HL-60 (cell line): Measurements from ENCODE around the gene LRP2.

Experiments
- DNase-seq, 2 experiments: peaks; one replicate each; pipeline ENCODE4 v3.0.0-alpha.2; 2010 to 2020; ENCODE audit warnings: low read depth in 1 of 2, low spot score in 1 of 2
- H3K27ac ChIP-seq: fragments of 250-450 bp; sonication (Bioruptor Pico); replicated peaks from 2 replicates; pipeline ENCODE4 v1.5.1; 2020; ENCODE audit warnings: mild to moderate bottlenecking, moderate library complexity
- H3K27me3 ChIP-seq: fragments of 250-450 bp; sonication (Bioruptor Pico); 2 replicates; pipeline ENCODE4 v1.5.1; 2021; ENCODE audit warnings: mild to moderate bottlenecking, moderate library complexity; ENCODE audit not compliant: insufficient read depth, poor library complexity, severe bottlenecking
- H3K4me3 ChIP-seq: replicated peaks from 2 replicates; pipeline ENCODE4 v1.5.1; 2011; ENCODE audit warnings: mild to moderate bottlenecking, control low read depth, low read length; ENCODE audit not compliant: insufficient read depth
- GABPA ChIP-seq: IDR thresholded peaks from 2 replicates; pipeline ENCODE4 v1.6.1; 2012; ENCODE audit warnings: low read depth
- POLR2AphosphoS5 ChIP-seq: IDR thresholded peaks from 2 replicates; pipeline ENCODE4 v1.6.1; 2012; ENCODE audit warnings: low read depth
- SPI1 ChIP-seq: IDR thresholded peaks from 2 replicates; pipeline ENCODE4 v1.6.1; 2012; ENCODE audit warnings: low read depth, mild to moderate bottlenecking, borderline replicate concordance
- TF ChIP-seq, protein P1 (sequence below): IDR thresholded peaks from one replicate; pipeline ENCODE4 v1.5.1; 2011; ENCODE audit warnings: low read length, control low read depth, inconsistent platforms; ENCODE audit not compliant: insufficient read depth
- TF ChIP-seq, protein P2 (sequence below): IDR thresholded peaks from 2 replicates; pipeline ENCODE4 v1.6.1; 2012; ENCODE audit warnings: low read depth; ENCODE audit not compliant: insufficient replicate concordance

LRP2 gene

DNA sequence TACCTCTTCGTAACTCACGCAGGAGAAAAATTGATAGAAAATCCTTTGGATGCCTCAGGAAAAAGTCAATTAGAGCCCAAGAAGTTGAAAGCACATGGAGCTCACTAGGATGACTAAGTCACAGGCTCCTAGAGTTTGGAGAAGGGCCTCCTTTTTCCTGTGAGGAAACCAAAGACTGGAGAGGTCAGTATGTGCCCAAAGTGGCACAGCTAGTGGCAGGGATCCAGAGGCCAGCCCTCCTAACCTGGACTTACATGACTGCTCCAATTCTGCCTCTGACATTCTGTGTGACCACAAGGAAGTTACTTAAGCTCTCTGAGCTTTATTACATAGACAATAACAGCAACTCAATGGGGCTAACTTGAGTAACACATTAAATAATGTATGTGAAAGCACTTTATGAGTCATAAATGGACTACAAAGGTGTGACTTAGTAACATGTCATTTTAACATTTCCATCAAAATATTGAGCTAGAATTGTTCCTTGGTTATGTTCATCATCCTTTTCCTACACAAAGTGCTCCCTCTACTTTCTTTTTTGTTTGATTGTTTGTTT is 201.3 kb downstream of the LRP2 start:
- no peak for DNase-seq
- H3K4me3 ChIP-seq = no peak overlapping the region
- H3K27ac ChIP-seq = no peak overlapping the region
- TF ChIP-seq POLR2AphosphoS5 (no peak), GABPA (no peak), SPI1 (no peak)
- TF ChIP-seq, protein P1, sequence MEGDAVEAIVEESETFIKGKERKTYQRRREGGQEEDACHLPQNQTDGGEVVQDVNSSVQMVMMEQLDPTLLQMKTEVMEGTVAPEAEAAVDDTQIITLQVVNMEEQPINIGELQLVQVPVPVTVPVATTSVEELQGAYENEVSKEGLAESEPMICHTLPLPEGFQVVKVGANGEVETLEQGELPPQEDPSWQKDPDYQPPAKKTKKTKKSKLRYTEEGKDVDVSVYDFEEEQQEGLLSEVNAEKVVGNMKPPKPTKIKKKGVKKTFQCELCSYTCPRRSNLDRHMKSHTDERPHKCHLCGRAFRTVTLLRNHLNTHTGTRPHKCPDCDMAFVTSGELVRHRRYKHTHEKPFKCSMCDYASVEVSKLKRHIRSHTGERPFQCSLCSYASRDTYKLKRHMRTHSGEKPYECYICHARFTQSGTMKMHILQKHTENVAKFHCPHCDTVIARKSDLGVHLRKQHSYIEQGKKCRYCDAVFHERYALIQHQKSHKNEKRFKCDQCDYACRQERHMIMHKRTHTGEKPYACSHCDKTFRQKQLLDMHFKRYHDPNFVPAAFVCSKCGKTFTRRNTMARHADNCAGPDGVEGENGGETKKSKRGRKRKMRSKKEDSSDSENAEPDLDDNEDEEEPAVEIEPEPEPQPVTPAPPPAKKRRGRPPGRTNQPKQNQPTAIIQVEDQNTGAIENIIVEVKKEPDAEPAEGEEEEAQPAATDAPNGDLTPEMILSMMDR = no peak
- TF ChIP-seq, protein P2, sequence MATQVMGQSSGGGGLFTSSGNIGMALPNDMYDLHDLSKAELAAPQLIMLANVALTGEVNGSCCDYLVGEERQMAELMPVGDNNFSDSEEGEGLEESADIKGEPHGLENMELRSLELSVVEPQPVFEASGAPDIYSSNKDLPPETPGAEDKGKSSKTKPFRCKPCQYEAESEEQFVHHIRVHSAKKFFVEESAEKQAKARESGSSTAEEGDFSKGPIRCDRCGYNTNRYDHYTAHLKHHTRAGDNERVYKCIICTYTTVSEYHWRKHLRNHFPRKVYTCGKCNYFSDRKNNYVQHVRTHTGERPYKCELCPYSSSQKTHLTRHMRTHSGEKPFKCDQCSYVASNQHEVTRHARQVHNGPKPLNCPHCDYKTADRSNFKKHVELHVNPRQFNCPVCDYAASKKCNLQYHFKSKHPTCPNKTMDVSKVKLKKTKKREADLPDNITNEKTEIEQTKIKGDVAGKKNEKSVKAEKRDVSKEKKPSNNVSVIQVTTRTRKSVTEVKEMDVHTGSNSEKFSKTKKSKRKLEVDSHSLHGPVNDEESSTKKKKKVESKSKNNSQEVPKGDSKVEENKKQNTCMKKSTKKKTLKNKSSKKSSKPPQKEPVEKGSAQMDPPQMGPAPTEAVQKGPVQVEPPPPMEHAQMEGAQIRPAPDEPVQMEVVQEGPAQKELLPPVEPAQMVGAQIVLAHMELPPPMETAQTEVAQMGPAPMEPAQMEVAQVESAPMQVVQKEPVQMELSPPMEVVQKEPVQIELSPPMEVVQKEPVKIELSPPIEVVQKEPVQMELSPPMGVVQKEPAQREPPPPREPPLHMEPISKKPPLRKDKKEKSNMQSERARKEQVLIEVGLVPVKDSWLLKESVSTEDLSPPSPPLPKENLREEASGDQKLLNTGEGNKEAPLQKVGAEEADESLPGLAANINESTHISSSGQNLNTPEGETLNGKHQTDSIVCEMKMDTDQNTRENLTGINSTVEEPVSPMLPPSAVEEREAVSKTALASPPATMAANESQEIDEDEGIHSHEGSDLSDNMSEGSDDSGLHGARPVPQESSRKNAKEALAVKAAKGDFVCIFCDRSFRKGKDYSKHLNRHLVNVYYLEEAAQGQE = no peak
- peaks cover 4% of the 10 kb centered on the region for H3K27me3 ChIP-seq

DNA sequence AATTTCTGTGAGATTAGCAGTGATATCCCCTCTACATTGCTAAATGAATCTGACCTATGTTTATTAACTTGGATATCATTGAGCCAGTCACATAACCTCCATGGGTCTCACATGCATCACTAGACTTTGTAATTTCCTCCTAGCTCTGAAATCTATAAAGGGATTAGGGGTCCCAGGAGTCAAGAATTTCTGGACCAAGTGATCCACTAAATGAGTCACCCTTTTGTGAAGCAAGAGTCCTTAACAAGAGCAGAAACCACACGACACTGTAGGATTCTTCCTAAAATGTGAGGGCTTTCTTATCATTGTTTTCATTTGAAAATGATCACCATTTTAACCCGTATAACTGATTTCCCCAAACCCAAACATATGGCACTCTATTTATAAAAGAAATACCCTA is 202.6 kb downstream of the LRP2 start:
- Histone ChIP-seq H3K27ac (no peak overlapping the region), H3K4me3 (no peak overlapping the region), H3K27me3 (peaks cover 2% of the 10 kb centered on the region)
- TF ChIP-seq, protein P2 = no peak
- TF ChIP-seq GABPA (no peak), SPI1 (no peak), POLR2AphosphoS5 (no peak)
- TF ChIP-seq, protein P1 = no peak
- DNase-seq = no peak

DNA sequence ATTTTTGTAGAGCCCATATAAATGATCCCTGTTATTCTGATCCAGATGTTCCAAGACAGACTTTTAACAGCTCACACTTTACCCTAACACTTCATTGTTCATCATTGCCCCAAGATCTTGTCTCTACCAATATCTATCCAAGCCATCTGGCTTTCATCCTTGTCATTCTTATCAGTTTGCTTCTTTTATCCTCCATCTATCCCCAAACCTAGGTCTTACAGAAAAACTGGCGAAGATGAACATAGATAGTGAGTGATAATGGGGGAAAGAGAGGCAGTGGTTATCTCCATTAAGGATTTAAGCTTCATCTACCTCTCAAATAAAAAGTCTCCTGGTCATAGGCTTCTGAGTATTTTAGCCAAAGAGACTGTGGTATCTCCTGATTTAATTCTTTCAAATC is 203.5 kb downstream of the LRP2 start:
- Histone ChIP-seq H3K27ac (no peak overlapping the region), H3K4me3 (no peak overlapping the region), H3K27me3 (peaks cover 2% of the 10 kb centered on the region)
- DNase-seq = no peak
- TF ChIP-seq, protein P1 = no peak
- TF ChIP-seq GABPA = no peak
- TF ChIP-seq SPI1 = no peak
- TF ChIP-seq, protein P2 = no peak
- TF ChIP-seq POLR2AphosphoS5 = no peak
